K562 (cell line): Measurements from ENCODE around the gene WDFY2. TPM values are rescaled to one million over a fixed set of nuclear protein-coding genes. Genes with fewer than 3 reads are reported as not detected.
A peak's percentile ranks its signal among the peaks of the same experiment; 100 is the strongest.

Source experiments
- ATAC-seq: fragments of 200-7000 bp; cut with Tn5 transposase; 3 replicates; pipeline ENCODE4 v1.9.1; 2020; ENCODE audit warnings: moderate library complexity
- BruUV-seq: library from RNA; stranded (reverse); fragments of 400-500 nt; replicated peaks from 2 replicates; lab custom pipeline; 2021; lab: Mats Ljungman, UMichigan
- CTCF ChIA-PET: fragments of 300-600 bp; formaldehyde crosslinking; extraction: SDS; loops from one replicate; lab custom pipeline; 2021; ENCODE audit warnings: low intra/inter-chr PET ratio; lab: Yijun Ruan, JAX
- POLR2A ChIA-PET: fragments of 300-600, 350-650 bp; sonication (Branson Sonifier 250); formaldehyde crosslinking; extraction: SDS; loops from one replicate; lab custom pipeline; 2021; ENCODE audit warnings: antibody characterized with exemption, inconsistent platforms; lab: Yijun Ruan, JAX
- DNase-seq, 4 experiments: peaks; one replicate each; pipeline versions ENCODE4 v3.0.0 to v3.0.0-alpha.2; 2011 to 2018; ENCODE audit warnings: low spot score in 3 of 4, mixed read lengths in 3 of 4; ENCODE audit errors: extremely low read depth in 1 of 4
- FAIRE-seq: peaks from 2 replicates; lab custom pipeline; 2011; peaks lifted over from hg19 to GRCh38; lab: Jason Lieb, UNC
- H2AFZ ChIP-seq: 2 replicates; pipeline ENCODE4 v1.6.0; 2011; ENCODE audit warnings: low read depth, low read length, control low read depth, inconsistent platforms
- H3K27ac ChIP-seq: fragments of 200-600 bp; 3 replicates; pipeline ENCODE4 v1.8.0; 2011; ENCODE audit warnings: low read depth, mild to moderate bottlenecking, control low read depth, inconsistent platforms, low read length, moderate library complexity, mixed read lengths; ENCODE audit errors: extremely low read depth
- H3K27me3 ChIP-seq, 2 experiments: fragments of 300-600 bp in 1 of 2; 2 replicates in 1 of 2; 3 replicates in 1 of 2; pipeline versions ENCODE4 v1.6.0 to v1.8.0; 2011; ENCODE audit warnings: inconsistent platforms in 2 of 2, low read length in 2 of 2, mild to moderate bottlenecking in 1 of 2, mixed read lengths in 1 of 2, moderate library complexity in 1 of 2; ENCODE audit not compliant: control insufficient read depth in 2 of 2, insufficient read depth in 2 of 2
- H3K36me3 ChIP-seq: fragments of 300-600 bp; 3 replicates; pipeline ENCODE4 v1.8.0; 2011; ENCODE audit warnings: mild to moderate bottlenecking, low read length, inconsistent platforms; ENCODE audit not compliant: control insufficient read depth, insufficient read depth
- H3K4me1 ChIP-seq, 2 experiments: fragments of 200-600 bp in 1 of 2; replicated peaks in 1 of 2; 2 replicates in 1 of 2; 3 replicates in 1 of 2; pipeline versions ENCODE4 v1.5.1 to v1.8.0; 2011; ENCODE audit warnings: inconsistent platforms in 2 of 2, low read length in 2 of 2, mild to moderate bottlenecking in 1 of 2, mixed read lengths in 1 of 2, moderate library complexity in 1 of 2; ENCODE audit not compliant: control insufficient read depth in 2 of 2, insufficient read depth in 2 of 2
- H3K4me2 ChIP-seq: 2 replicates; pipeline ENCODE4 v1.6.1; 2011; ENCODE audit warnings: low read length, control low read depth, inconsistent platforms, mixed read lengths; ENCODE audit not compliant: insufficient read depth
- H3K4me3 ChIP-seq: fragments of 200-600 bp; sonication (generic), shearing (Covaris generic); 2 replicates; pipeline ENCODE4 v1.5.1; 2016; ENCODE audit warnings: control low read depth, inconsistent platforms
- H3K79me2 ChIP-seq: fragments of 200-600 bp; 3 replicates; pipeline ENCODE4 v1.8.0; 2011; ENCODE audit warnings: low read length, inconsistent platforms; ENCODE audit not compliant: control insufficient read depth, insufficient read depth
- H3K9ac ChIP-seq, 2 experiments: 2 replicates each; pipeline versions ENCODE4 v1.6.0 to v1.6.1; 2011; ENCODE audit warnings: low read depth in 2 of 2, low read length in 2 of 2, control low read depth in 1 of 2, inconsistent platforms in 1 of 2, mild to moderate bottlenecking in 1 of 2, mixed read lengths in 1 of 2; ENCODE audit not compliant: insufficient read depth in 1 of 2
- H3K9me1 ChIP-seq: one replicate; pipeline ENCODE4 v1.6.0; 2011; ENCODE audit warnings: inconsistent platforms, mild to moderate bottlenecking, low read length, moderate library complexity; ENCODE audit not compliant: control insufficient read depth, insufficient read depth
- H3K9me3 ChIP-seq: replicated peaks from 2 replicates; pipeline ENCODE4 v1.5.1; 2011; ENCODE audit warnings: low read depth, low read length, inconsistent platforms; ENCODE audit not compliant: control insufficient read depth, insufficient read depth
- H4K20me1 ChIP-seq: replicated peaks from 2 replicates; pipeline ENCODE4 v1.6.1; 2011; ENCODE audit warnings: low read length, inconsistent platforms, mixed read lengths; ENCODE audit not compliant: control insufficient read depth, insufficient read depth
- KLF6 ChIP-seq: fragments of 250-450 bp; sonication (Bioruptor Pico); IDR thresholded peaks from 2 replicates; pipeline ENCODE4 v1.4.0; 2020; ENCODE audit warnings: mild to moderate bottlenecking, moderate library complexity, borderline replicate concordance
- RAD21 ChIP-seq, 2 experiments: fragments of 250-450 bp in 1 of 2; fragments of 450-650 bp in 1 of 2; sonication (Bioruptor Pico) in 1 of 2; formaldehyde crosslinking in 1 of 2; IDR thresholded peaks in 1 of 2; conservative IDR thresholded peaks in 1 of 2; 2 replicates each; pipeline versions ENCODE4 v1.4.0 to v1.8.0; 2020 to 2022; ENCODE audit warnings: mild to moderate bottlenecking in 2 of 2, moderate library complexity in 1 of 2
- ZFP91 ChIP-seq: sonication (generic); formaldehyde crosslinking; IDR thresholded peaks from 2 replicates; pipeline ENCODE4 v1.8.0; 2022; ENCODE audit warnings: mild to moderate bottlenecking, missing genetic modification reagents
- WGBS: fragments of 100-300 bp; shearing (Covaris generic); methylation state at CpG from one replicate; pipeline ENCODE4 v1.1.6; 2016; ENCODE audit warnings: low coverage, mixed read lengths; ENCODE audit not compliant: insufficient coverage; ENCODE audit errors: missing lambda C conversion rate; 5-methylcytosine and 5-hydroxymethylcytosine counted together
- in situ Hi-C: fragments of 300-500 bp; cut with MboI; formaldehyde crosslinking; loops from 4 replicates; pipeline ENCODE4 v1.15.0; 2018; ENCODE audit warnings: inconsistent platforms, mixed read lengths
- intact Hi-C: fragments of 100-400 bp; cut with micrococcal nuclease; formaldehyde crosslinking; loops from 2 replicates; pipeline ENCODE4 v1.14.2; 2022
- polyA plus RNA-seq, 8 experiments: library from polyadenylated mRNA; depleted of rRNA in 4 of 8; stranded (reverse) in 5 of 8; unstranded in 3 of 8; fragments of >200 nt; fragmentation: Nextera tagmentation in 2 of 8; fragmentation: Illumina TruSeq in 1 of 8; extraction: Ambion mirVana in 2 of 8; extraction: Trizol in 1 of 8; gene quantifications; 2 replicates each; pipeline versions ENCODE4 v1.2.1 to v1.2.3, GENCODE V29; 2011 to 2014; ENCODE audit warnings: inconsistent platforms in 1 of 8, missing spikeins in 1 of 8
- total RNA-seq, 7 experiments: library from RNA; depleted of rRNA in 6 of 7; stranded (reverse); fragments of >200 nt in 6 of 7; fragmentation: Illumina TruSeq in 2 of 7; extraction: Trizol in 2 of 7; gene quantifications; 2 replicates each; pipeline versions ENCODE4 v1.2.1 to v1.2.3, GENCODE V29; 2011 to 2021; ENCODE audit warnings: low replicate concordance in 1 of 7
- TF ChIP-seq, protein P1 (sequence below), 3 experiments: IDR thresholded peaks in 2 of 3; conservative IDR thresholded peaks in 1 of 3; 2 replicates each; pipeline ENCODE4 v1.5.1; 2011 to 2012; ENCODE audit warnings: low read length in 3 of 3, mild to moderate bottlenecking in 3 of 3, control low read depth in 2 of 3, improper control_type of control experiment in 1 of 3, inconsistent platforms in 1 of 3, low read depth in 1 of 3, mixed read lengths in 1 of 3, moderate library complexity in 1 of 3; ENCODE audit not compliant: insufficient read depth in 2 of 3

Gene WDFY2
- total and polyA plus RNA-seq, 9 of the 15 experiments (the other 6 are each of a cell fraction or from before 2014, with no cell fraction given): 0.66 to 6.4 (median 4.4) TPM

DNA sequence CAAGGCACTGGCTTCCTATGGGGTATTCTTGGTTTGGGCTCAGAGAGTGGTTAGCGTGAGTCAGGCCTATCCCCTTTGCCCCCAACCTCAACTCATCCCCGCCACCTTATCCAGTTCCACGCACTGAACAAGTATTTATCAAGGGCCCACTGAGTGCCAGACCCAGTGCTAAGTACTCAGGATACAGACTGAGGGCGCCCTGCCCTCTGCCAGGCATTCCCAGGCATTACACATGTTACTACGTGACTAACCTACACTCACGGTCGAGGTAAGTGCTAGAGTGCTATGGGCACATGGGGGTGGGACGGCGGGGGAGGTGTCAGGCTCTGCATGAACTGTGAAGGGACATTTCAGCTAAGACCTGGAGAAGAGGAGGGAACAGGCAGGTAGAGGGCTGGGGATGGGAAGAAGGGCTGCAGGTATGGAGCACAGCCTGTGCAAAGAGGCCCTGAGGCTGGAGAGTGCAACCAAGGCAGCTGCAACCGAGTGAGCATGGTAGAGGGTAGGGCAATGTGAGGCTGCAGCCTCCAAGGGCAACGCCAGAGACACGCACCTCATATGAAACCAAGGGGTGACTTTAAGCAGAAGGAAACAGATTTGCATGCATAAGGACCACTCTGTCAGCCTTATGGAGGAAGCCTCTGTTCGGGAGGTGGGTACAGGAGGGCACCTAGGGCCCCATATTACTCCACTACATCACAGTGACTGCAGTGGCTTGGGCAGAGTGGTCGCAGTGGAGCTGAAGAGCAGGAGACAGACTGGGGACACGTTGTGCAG, 197.2 kb downstream of the WDFY2 start:
- POLR2A ChIA-PET: no interaction called here
- no peak for FAIRE-seq

More for the DNA sequence above, 197.2 kb downstream of the WDFY2 start:
- intact Hi-C loops (no loop called here), in situ Hi-C loops (no loop called here)
- Histone ChIP-seq H3K4me2 (no peak overlapping the region), H3K9me1 (no peaks in the 10 kb centered on the region), H3K4me3 (no peak overlapping the region), H3K27ac (no peak overlapping the region), H3K4me1 (peaks cover 5 to 8% of the 10 kb centered on the region in 2 experiments; a peak in 4 of 5 replicates), H3K9ac (no peak overlapping the region), H4K20me1 (no peaks in the 10 kb centered on the region), H3K36me3 (no peaks in the 10 kb centered on the region), H2AFZ (no peak overlapping the region), H3K79me2 (no peaks in the 10 kb centered on the region), H3K27me3 (peaks cover 0 to 20% of the 10 kb centered on the region in 2 experiments; a peak in 3 of 5 replicates), H3K9me3 (no peaks in the 10 kb centered on the region)
- CTCF ChIA-PET: no interaction called here
- no peak for DNase-seq
- ATAC-seq: peak; percentile 57
- 6% methylated on average over 14 of the region's 15 CpGs for WGBS
- BruUV-seq: no TSS peak
- TF ChIP-seq RAD21 (CRISPR knock-in tag; conservative IDR thresholded peaks at IDR 0.05 in 1 of 2, IDR thresholded peaks at IDR 0.05 in 1 of 2): 0 out of 4 replicates have a peak, but pooled peaks of 1 of the 2 experiments have one; percentile 14
- no peak for TF ChIP-seq KLF6 (CRISPR knock-in tag)
- TF ChIP-seq, protein P1, sequence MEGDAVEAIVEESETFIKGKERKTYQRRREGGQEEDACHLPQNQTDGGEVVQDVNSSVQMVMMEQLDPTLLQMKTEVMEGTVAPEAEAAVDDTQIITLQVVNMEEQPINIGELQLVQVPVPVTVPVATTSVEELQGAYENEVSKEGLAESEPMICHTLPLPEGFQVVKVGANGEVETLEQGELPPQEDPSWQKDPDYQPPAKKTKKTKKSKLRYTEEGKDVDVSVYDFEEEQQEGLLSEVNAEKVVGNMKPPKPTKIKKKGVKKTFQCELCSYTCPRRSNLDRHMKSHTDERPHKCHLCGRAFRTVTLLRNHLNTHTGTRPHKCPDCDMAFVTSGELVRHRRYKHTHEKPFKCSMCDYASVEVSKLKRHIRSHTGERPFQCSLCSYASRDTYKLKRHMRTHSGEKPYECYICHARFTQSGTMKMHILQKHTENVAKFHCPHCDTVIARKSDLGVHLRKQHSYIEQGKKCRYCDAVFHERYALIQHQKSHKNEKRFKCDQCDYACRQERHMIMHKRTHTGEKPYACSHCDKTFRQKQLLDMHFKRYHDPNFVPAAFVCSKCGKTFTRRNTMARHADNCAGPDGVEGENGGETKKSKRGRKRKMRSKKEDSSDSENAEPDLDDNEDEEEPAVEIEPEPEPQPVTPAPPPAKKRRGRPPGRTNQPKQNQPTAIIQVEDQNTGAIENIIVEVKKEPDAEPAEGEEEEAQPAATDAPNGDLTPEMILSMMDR (IDR thresholded peaks at IDR 0.05 in 2 of 3, conservative IDR thresholded peaks at IDR 0.05 in 1 of 3; ENCODE audit: insufficient read depth in 2 of 3, low read depth in 1 of 3, low read length in 3 of 3): peak in 2 of 3 experiments; percentile 17 to 28; a peak in 2 of 6 replicates
- no peak for TF ChIP-seq ZFP91 (CRISPR knock-in tag)
